Fibroblast of lung (primary cell): ENCODE measurements around the gene RASA3.

Experiments used
- EZH2 ChIP-seq: IDR thresholded peaks from 2 replicates; pipeline ENCODE4 v1.5.1; 2012; ENCODE audit warnings: low read length, control low read depth, mild to moderate bottlenecking; ENCODE audit errors: missing control alignments
- TF ChIP-seq, protein P1 (sequence below), 2 donors: IDR thresholded peaks in 1 of 2; conservative IDR thresholded peaks in 1 of 2; 1 replicate in 1 of 2; 2 replicates in 1 of 2; pipeline ENCODE4 v1.5.1; 2011 to 2012; ENCODE audit warnings: low read length in 2 of 2, control low read depth in 1 of 2, inconsistent platforms in 1 of 2, low read depth in 1 of 2, mild to moderate bottlenecking in 1 of 2

DNA sequence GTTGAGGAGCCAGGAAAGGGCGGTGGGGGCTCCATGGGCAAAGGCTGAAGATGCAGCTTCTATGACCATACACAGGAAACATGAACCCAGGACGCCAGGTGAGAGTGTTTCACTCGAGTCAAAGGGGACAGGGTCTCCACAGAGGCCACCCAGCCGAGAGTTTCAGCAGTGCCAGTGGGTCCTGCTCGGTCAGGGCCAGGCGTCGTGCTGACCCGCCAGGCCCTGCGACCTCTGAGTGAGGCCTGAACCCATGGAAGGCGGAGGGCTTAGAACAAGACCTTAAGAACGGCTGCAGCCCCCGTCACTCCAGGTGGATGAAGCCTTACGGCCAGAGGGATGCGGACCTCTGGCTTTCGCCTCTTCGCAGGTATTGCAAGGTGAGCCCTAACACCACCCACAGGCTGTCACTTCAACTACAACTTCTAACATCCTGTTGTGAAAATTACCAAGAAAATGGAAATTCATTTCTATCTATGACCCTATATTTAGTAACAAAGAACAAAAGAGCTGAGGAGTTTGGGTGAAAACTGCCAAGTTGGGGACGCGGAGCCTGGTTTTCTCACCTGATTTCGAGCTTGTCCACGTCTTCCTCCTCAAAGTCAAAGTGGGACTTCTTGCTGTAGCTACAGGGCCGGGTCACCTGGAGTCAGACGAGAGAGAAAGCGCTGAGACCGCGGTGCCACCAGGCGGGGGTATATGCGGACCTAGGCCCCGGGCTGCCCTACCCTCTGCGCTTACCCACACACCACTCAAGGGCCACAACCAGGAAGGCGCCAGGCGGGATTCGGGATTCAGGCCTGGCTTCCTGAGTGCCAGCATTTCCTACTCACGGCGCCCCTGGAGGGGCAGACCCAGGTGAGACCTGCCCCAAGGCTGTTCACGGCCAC is 108.5 kb downstream of the RASA3 start:
- TF ChIP-seq, protein P1, sequence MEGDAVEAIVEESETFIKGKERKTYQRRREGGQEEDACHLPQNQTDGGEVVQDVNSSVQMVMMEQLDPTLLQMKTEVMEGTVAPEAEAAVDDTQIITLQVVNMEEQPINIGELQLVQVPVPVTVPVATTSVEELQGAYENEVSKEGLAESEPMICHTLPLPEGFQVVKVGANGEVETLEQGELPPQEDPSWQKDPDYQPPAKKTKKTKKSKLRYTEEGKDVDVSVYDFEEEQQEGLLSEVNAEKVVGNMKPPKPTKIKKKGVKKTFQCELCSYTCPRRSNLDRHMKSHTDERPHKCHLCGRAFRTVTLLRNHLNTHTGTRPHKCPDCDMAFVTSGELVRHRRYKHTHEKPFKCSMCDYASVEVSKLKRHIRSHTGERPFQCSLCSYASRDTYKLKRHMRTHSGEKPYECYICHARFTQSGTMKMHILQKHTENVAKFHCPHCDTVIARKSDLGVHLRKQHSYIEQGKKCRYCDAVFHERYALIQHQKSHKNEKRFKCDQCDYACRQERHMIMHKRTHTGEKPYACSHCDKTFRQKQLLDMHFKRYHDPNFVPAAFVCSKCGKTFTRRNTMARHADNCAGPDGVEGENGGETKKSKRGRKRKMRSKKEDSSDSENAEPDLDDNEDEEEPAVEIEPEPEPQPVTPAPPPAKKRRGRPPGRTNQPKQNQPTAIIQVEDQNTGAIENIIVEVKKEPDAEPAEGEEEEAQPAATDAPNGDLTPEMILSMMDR (conservative IDR thresholded peaks at IDR 0.05 in 1 of 2, IDR thresholded peaks at IDR 0.05 in 1 of 2; ENCODE audit: low read depth in 1 of 2, low read length in 2 of 2): no peak
- no peak for TF ChIP-seq EZH2
